ENCODE measurements around the gene TNNT1. TPM values are rescaled to one million over a fixed set of nuclear protein-coding genes. Genes with fewer than 3 reads are reported as not detected.

Gene TNNT1
- total and polyA plus RNA-seq, 2 donors from 2014 or later: not detected

DNA sequence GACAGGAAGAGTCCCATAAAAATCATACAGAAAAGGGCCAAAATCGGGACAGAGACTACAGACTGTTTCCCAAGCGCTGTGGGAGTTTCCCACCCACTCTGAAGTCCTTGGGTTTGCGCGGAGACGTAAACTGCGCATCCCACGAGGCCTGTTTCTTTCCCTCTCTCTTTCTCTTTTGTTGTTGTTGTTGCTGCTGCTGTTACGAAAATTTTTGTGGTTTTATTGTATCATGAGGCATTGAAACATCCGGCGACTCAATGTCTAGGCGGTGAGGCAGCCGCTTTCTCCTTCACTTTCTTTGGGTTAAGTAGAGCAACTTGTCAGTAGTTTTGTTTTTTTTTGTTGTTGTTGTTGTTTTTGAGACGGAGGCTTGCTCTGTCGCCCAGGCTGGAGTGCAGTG is 30.0 kb downstream of the TNNT1 start:
- DNase-seq: no peak
- Histone ChIP-seq H3K9ac (ENCODE audit: low read length in 3 of 3) (no peak overlapping the region), H3K9me3 (ENCODE audit: control insufficient read depth in 2 of 3, insufficient read depth in 1 of 3, low read length in 3 of 3) (no peaks in the 10 kb centered on the region), H3K4me1 (ENCODE audit: control insufficient read depth in 2 of 3, insufficient read depth in 2 of 3, low read depth in 1 of 3, low read length in 3 of 3) (peaks cover 0 to 18% (median 0%) of the 10 kb centered on the region in 3 donors), H3K27me3 (ENCODE audit: control insufficient read depth, insufficient read depth, low read length) (no peaks in the 10 kb centered on the region), H3K36me3 (ENCODE audit: control insufficient read depth in 2 of 3, insufficient read depth in 3 of 3, low read length in 3 of 3) (no peaks in the 10 kb centered on the region), H3K27ac (ENCODE audit: low read depth in 2 of 2, low read length in 2 of 2) (no peak overlapping the region), H3K4me3 (ENCODE audit: low read length in 3 of 3) (no peak overlapping the region)
- FAIRE-seq: no peak
- TF ChIP-seq, protein P1, sequence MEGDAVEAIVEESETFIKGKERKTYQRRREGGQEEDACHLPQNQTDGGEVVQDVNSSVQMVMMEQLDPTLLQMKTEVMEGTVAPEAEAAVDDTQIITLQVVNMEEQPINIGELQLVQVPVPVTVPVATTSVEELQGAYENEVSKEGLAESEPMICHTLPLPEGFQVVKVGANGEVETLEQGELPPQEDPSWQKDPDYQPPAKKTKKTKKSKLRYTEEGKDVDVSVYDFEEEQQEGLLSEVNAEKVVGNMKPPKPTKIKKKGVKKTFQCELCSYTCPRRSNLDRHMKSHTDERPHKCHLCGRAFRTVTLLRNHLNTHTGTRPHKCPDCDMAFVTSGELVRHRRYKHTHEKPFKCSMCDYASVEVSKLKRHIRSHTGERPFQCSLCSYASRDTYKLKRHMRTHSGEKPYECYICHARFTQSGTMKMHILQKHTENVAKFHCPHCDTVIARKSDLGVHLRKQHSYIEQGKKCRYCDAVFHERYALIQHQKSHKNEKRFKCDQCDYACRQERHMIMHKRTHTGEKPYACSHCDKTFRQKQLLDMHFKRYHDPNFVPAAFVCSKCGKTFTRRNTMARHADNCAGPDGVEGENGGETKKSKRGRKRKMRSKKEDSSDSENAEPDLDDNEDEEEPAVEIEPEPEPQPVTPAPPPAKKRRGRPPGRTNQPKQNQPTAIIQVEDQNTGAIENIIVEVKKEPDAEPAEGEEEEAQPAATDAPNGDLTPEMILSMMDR (IDR thresholded peaks at IDR 0.05; ENCODE audit: borderline replicate concordance, extremely low read depth, insufficient read depth): no peak
- intact Hi-C loops (cut with DNase I): no loop called here

DNA sequence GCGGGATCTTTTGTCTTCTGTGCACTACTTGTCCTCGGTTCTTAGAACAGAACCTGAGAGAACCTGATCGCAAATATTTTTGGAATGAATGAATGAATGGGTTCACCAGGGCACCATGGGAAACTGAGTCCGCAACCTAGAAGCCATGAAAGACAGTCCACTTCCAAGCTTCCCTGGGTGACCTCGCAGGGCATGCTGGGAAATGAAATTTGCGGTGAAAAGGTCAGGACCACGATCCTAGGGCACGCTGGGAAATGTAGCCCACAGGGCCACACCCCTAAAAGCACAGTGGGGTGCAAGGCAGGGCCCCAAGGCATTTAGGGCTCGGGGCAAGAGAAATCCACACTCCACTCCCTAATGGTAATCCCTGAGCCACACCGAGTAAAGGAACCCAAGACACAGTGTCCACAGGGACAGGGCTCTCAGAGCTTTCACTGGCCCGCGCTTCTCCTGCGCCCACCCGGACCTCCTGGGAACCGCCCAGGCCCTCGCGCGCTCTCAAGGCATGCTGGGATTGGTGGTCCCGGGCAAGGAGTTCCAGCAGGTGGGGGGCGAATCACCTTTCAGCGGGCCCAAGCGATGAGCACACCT is 30.5 kb downstream of the TNNT1 start:
- FAIRE-seq (no peak), DNase-seq (peak in 3 of 5 donors; percentile 56 to 85 (median 69))
- peaks cover 0 to 18% (median 0%) of the 10 kb centered on the region in 3 donors for H3K4me1 ChIP-seq (ENCODE audit: control insufficient read depth in 2 of 3, insufficient read depth in 2 of 3, low read depth in 1 of 3, low read length in 3 of 3)
- H3K9me3 ChIP-seq (ENCODE audit: control insufficient read depth in 2 of 3, insufficient read depth in 1 of 3, low read length in 3 of 3): no peaks in the 10 kb centered on the region
- H3K27me3 ChIP-seq (ENCODE audit: control insufficient read depth, insufficient read depth, low read length): no peaks in the 10 kb centered on the region
- intact Hi-C loops (cut with DNase I): no loop called here
- peak overlapping the region in 2 of 3 donors; percentile 48 to 83 for H3K9ac ChIP-seq (ENCODE audit: low read length in 3 of 3)
- H3K4me3 ChIP-seq (ENCODE audit: low read length in 3 of 3): peak overlapping the region; percentile 71 to 89 (median 74)
- TF ChIP-seq, protein P1 (IDR thresholded peaks at IDR 0.05; ENCODE audit: borderline replicate concordance, extremely low read depth, insufficient read depth): no peak
- no peaks in the 10 kb centered on the region for H3K36me3 ChIP-seq (ENCODE audit: control insufficient read depth in 2 of 3, insufficient read depth in 3 of 3, low read length in 3 of 3)
- no peak overlapping the region for H3K27ac ChIP-seq (ENCODE audit: low read depth in 2 of 2, low read length in 2 of 2)

DNA sequence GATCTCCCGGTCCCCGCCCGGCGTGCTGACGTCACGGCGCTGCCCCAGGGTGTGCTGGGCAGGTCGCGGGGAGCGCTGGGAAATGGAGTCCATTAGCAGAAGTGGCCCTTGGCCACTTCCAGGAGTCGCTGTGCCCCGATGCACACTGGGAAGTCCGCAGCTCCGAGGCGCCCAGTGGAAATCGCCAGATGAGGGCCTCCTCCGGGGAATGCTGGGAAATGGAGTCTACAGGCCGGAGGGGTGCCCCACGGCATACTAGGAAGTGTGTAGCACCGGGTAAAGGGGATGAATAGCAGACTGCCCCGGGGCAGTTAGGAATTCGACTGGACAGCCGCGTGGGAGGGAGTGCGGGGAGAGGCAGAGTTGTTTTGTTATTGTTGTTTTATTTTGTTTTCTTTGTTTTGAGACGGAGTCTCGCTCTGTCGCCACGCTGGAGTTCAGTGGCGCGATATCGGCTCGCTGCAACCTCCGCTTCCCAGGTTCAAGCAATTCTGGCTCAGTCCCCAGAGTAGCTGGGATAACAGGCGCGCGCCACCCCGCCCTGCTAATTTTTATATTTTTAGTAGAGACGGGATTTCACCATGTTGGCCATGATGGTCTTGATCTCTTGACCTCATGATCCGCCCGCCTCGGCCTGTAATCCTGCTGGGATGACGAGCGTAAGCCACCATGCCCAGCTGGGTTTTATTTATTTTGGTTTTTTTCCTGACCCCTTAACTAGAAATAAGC is 31.2 kb downstream of the TNNT1 start:
- Histone ChIP-seq H3K4me3 (ENCODE audit: low read length in 3 of 3) (peak overlapping the region; percentile 71 to 89 (median 74)), H3K36me3 (ENCODE audit: control insufficient read depth in 2 of 3, insufficient read depth in 3 of 3, low read length in 3 of 3) (no peaks in the 10 kb centered on the region), H3K4me1 (ENCODE audit: control insufficient read depth in 2 of 3, insufficient read depth in 2 of 3, low read depth in 1 of 3, low read length in 3 of 3) (peaks cover 0 to 24% (median 0%) of the 10 kb centered on the region in 3 donors), H3K27me3 (ENCODE audit: control insufficient read depth, insufficient read depth, low read length) (no peaks in the 10 kb centered on the region), H3K9me3 (ENCODE audit: control insufficient read depth in 2 of 3, insufficient read depth in 1 of 3, low read length in 3 of 3) (no peaks in the 10 kb centered on the region), H3K27ac (ENCODE audit: low read depth in 2 of 2, low read length in 2 of 2) (peak overlapping the region in 1 of 2 donors; percentile 89), H3K9ac (ENCODE audit: low read length in 3 of 3) (peak overlapping the region; percentile 48 to 83 (median 66))
- DNase-seq (peak; percentile 98 to 100 (median 99)), FAIRE-seq (no peak)
- TF ChIP-seq, protein P1 (IDR thresholded peaks at IDR 0.05; ENCODE audit: borderline replicate concordance, extremely low read depth, insufficient read depth): no peak
- intact Hi-C loops (cut with DNase I): no loop called here

All from kidney (tissue), 14 donors.